ENCODE data around the gene C17orf58. TPM values are rescaled to one million over a fixed set of nuclear protein-coding genes. Genes with fewer than 3 reads are reported as not detected.

C17orf58 gene
- total and polyA plus RNA-seq, 7 experiments from 2014 or later = 0.28 to 6.9 (median 0.88) TPM; not detected in 2

DNA sequence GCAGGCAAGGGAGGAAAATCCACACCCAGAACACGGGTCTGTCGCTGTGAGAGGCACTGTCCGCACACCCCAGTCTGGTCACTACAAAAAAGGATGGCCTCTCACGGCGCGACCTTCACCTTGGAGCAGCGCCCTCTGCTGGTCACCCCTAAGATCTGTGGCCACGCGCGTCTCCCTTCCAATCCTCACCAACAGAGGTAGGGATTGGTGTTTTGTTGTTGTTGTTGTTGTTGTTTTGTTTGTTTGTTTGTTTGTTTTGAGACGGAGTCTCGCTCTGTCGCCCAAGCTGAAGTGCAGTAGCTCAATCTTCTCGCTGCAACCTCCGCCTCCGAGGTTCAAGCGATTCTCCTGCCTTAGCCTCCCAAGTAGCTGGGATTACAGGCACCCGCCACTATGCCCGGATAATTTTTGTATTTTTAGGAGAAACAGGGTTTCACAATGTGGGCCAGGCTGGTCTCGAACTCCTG is 15.0 kb upstream of the C17orf58 start:
- intact Hi-C loops (cut with micrococcal nuclease) = loop anchor here (1.0 to 2.0 kb wide), 3 partner anchors 9 to 48 kb away; no protein-coding TSS in a partner anchor
- Mint-ChIP-seq H3K36me3 (no peaks in the 10 kb centered on the region), H3K27ac (peak overlapping the region in 1 of 9 donors; percentile 30), H3K4me3 (peak overlapping the region in 8 of 10 donors; percentile 6 to 74 (median 44)), H3K27me3 (peaks cover 0 to 22% (median 0%) of the 10 kb centered on the region in 5 donors), H3K4me1 (peaks cover 2 to 8% (median 5%) of the 10 kb centered on the region in 7 donors), H3K9me3 (no peaks in the 10 kb centered on the region)
- H3K27me3 ChIP-seq (ENCODE audit: control insufficient read depth in 2 of 2, insufficient read depth in 2 of 2, low read length in 2 of 2) = no peaks in the 10 kb centered on the region
- peaks cover 0 to 4% of the 10 kb centered on the region in 2 donors for H3K4me1 ChIP-seq (ENCODE audit: control insufficient read depth in 2 of 2, insufficient read depth in 2 of 2, low read length in 2 of 2)
- no peaks in the 10 kb centered on the region for H3K9me3 ChIP-seq (ENCODE audit: control insufficient read depth in 2 of 3, low read length in 3 of 3)
- POLR2A ChIA-PET = no interaction called here
- CTCF ChIA-PET = interaction anchor here (1.0 kb wide), 1 partner anchor 24 kb away, joined by 3 read pairs; no protein-coding TSS in a partner anchor
- H3K4me3 ChIP-seq (ENCODE audit: low read length) = peak overlapping the region; percentile 37
- H3K36me3 ChIP-seq (ENCODE audit: control insufficient read depth in 2 of 3, insufficient read depth in 3 of 3, low read length in 3 of 3) = no peaks in the 10 kb centered on the region
- peak in 7 of 9 donors; percentile 28 to 72 (median 44) for DNase-seq
- peak; percentile 94 for ATAC-seq
- H3K27ac ChIP-seq (ENCODE audit: low read depth, low read length) = no peak overlapping the region

- H3K36me3 Mint-ChIP-seq = no peaks in the 10 kb centered on the region
- no peak for ATAC-seq
- DNase-seq = no peak
- H3K9me3 Mint-ChIP-seq = no peaks in the 10 kb centered on the region
- H3K27ac Mint-ChIP-seq = no peak overlapping the region
- Histone ChIP-seq H3K4me3 (ENCODE audit: low read length) (no peak overlapping the region), H3K9me3 (ENCODE audit: control insufficient read depth in 2 of 3, low read length in 3 of 3) (no peaks in the 10 kb centered on the region), H3K27ac (ENCODE audit: low read depth, low read length) (no peak overlapping the region), H3K36me3 (ENCODE audit: control insufficient read depth in 2 of 3, insufficient read depth in 3 of 3, low read length in 3 of 3) (no peaks in the 10 kb centered on the region), H3K4me1 (ENCODE audit: control insufficient read depth in 2 of 2, insufficient read depth in 2 of 2, low read length in 2 of 2) (peaks cover 0 to 4% of the 10 kb centered on the region in 2 donors), H3K27me3 (ENCODE audit: control insufficient read depth in 2 of 2, insufficient read depth in 2 of 2, low read length in 2 of 2) (no peaks in the 10 kb centered on the region)
- ChIA-PET CTCF (no interaction called here), POLR2A (no interaction called here)
- peaks cover 0 to 6% (median 4%) of the 10 kb centered on the region in 7 donors for H3K4me1 Mint-ChIP-seq
- H3K4me3 Mint-ChIP-seq = no peak overlapping the region
- intact Hi-C loops (cut with micrococcal nuclease) = no loop called here
- H3K27me3 Mint-ChIP-seq = peaks cover 0 to 10% (median 0%) of the 10 kb centered on the region in 5 donors
Observed at GRCh38 chr17:68006797-68007196, 10.5 kb upstream of the C17orf58 start.

DNA sequence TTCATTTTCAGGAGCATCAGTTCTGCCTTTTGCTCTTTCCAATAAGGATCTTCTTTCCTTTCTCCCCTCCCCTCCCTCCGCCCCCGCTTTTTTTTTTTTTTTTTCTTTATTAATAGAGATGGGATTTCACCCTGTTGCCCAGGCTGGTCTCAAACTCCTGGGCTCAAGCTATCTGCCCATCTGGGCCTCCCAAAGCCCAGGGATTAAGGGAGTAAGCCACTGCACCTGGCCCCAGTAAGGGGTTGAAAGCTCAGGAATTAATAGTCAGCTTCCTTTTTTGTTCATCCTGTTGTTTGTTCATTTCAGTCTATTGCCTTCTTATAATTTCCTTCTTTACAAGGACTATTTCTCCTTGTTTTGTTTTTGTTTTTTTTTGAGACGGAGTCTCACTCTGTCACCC is 7.9 kb upstream of the C17orf58 start:
- no peak overlapping the region for H3K4me3 ChIP-seq (ENCODE audit: low read length)
- H3K36me3 ChIP-seq (ENCODE audit: control insufficient read depth in 2 of 3, insufficient read depth in 3 of 3, low read length in 3 of 3) = no peaks in the 10 kb centered on the region
- H3K4me1 Mint-ChIP-seq = no peaks in the 10 kb centered on the region
- ATAC-seq = no peak
- H3K9me3 ChIP-seq (ENCODE audit: control insufficient read depth in 2 of 3, low read length in 3 of 3) = no peaks in the 10 kb centered on the region
- no peak for DNase-seq
- no peaks in the 10 kb centered on the region for H3K36me3 Mint-ChIP-seq
- H3K4me1 ChIP-seq (ENCODE audit: control insufficient read depth in 2 of 2, insufficient read depth in 2 of 2, low read length in 2 of 2) = no peaks in the 10 kb centered on the region
- H3K4me3 Mint-ChIP-seq = no peak overlapping the region
- H3K27ac ChIP-seq (ENCODE audit: low read depth, low read length) = no peak overlapping the region
- peaks cover 0 to 7% (median 0%) of the 10 kb centered on the region in 5 donors for H3K27me3 Mint-ChIP-seq
- H3K27ac Mint-ChIP-seq = no peak overlapping the region
- CTCF ChIA-PET = no interaction called here
- H3K9me3 Mint-ChIP-seq = no peaks in the 10 kb centered on the region
- POLR2A ChIA-PET = no interaction called here
- H3K27me3 ChIP-seq (ENCODE audit: control insufficient read depth in 2 of 2, insufficient read depth in 2 of 2, low read length in 2 of 2) = no peaks in the 10 kb centered on the region
- intact Hi-C loops (cut with micrococcal nuclease) = no loop called here

GRCh38 chr17:67999291-67999911 is 3.1 kb upstream of the C17orf58 start:
- no peak for DNase-seq
- Histone ChIP-seq H3K9me3 (ENCODE audit: control insufficient read depth in 2 of 3, low read length in 3 of 3) (no peaks in the 10 kb centered on the region), H3K27me3 (ENCODE audit: control insufficient read depth in 2 of 2, insufficient read depth in 2 of 2, low read length in 2 of 2) (peaks cover 0 to 7% of the 10 kb centered on the region in 2 donors), H3K27ac (ENCODE audit: low read depth, low read length) (no peak overlapping the region), H3K4me1 (ENCODE audit: control insufficient read depth in 2 of 2, insufficient read depth in 2 of 2, low read length in 2 of 2) (peaks cover 12 to 19% of the 10 kb centered on the region in 2 donors), H3K4me3 (ENCODE audit: low read length) (no peak overlapping the region), H3K36me3 (ENCODE audit: control insufficient read depth in 2 of 3, insufficient read depth in 3 of 3, low read length in 3 of 3) (no peaks in the 10 kb centered on the region)
- intact Hi-C loops (cut with micrococcal nuclease) = loop anchor here in 1 of 2 donors (10.0 kb wide), 1 partner anchor 175 kb away; the partner anchor contains the start of gene BPTF
- Mint-ChIP-seq H3K4me1 (peaks cover 15 to 26% (median 22%) of the 10 kb centered on the region in 7 donors), H3K9me3 (peaks cover 0 to 2% (median 0%) of the 10 kb centered on the region in 11 donors), H3K36me3 (peaks cover 0 to 5% (median 0%) of the 10 kb centered on the region in 5 donors), H3K27me3 (peaks cover 5 to 38% (median 21%) of the 10 kb centered on the region in 5 donors), H3K27ac (no peak overlapping the region), H3K4me3 (no peak overlapping the region)
- CTCF ChIA-PET = no interaction called here
- ATAC-seq = no peak
- POLR2A ChIA-PET = no interaction called here

GRCh38 chr17:67998466-67998865 is 2.2 kb upstream of the C17orf58 start:
- Histone ChIP-seq H3K36me3 (ENCODE audit: control insufficient read depth in 2 of 3, insufficient read depth in 3 of 3, low read length in 3 of 3) (no peaks in the 10 kb centered on the region), H3K4me3 (ENCODE audit: low read length) (no peak overlapping the region), H3K27me3 (ENCODE audit: control insufficient read depth in 2 of 2, insufficient read depth in 2 of 2, low read length in 2 of 2) (peaks cover 0 to 7% of the 10 kb centered on the region in 2 donors), H3K9me3 (ENCODE audit: control insufficient read depth in 2 of 3, low read length in 3 of 3) (no peaks in the 10 kb centered on the region), H3K27ac (ENCODE audit: low read depth, low read length) (no peak overlapping the region), H3K4me1 (ENCODE audit: control insufficient read depth in 2 of 2, insufficient read depth in 2 of 2, low read length in 2 of 2) (peaks cover 16 to 24% of the 10 kb centered on the region in 2 donors)
- Mint-ChIP-seq H3K36me3 (peaks cover 0 to 5% (median 0%) of the 10 kb centered on the region in 5 donors), H3K27me3 (peaks cover 5 to 38% (median 21%) of the 10 kb centered on the region in 5 donors), H3K9me3 (peaks cover 0 to 2% (median 0%) of the 10 kb centered on the region in 11 donors), H3K4me1 (peaks cover 16 to 30% (median 25%) of the 10 kb centered on the region in 7 donors), H3K4me3 (peak overlapping the region in 1 of 10 donors; percentile 18), H3K27ac (no peak overlapping the region)
- no peak for ATAC-seq
- CTCF ChIA-PET = interaction anchor here (0.6 kb wide), 1 partner anchor 745 kb away, joined by 7 read pairs; no protein-coding TSS in a partner anchor
- DNase-seq = no peak
- intact Hi-C loops (cut with micrococcal nuclease) = loop anchor here in 1 of 2 donors (10.0 kb wide), 1 partner anchor 174 kb away; the partner anchor contains the start of gene BPTF
- POLR2A ChIA-PET = no interaction called here

GRCh38 chr17:67995570-67996263 is 552 bp downstream of the C17orf58 start:
- ATAC-seq = no peak
- H3K9me3 Mint-ChIP-seq = peaks cover 0 to 5% (median 0%) of the 10 kb centered on the region in 11 donors
- Histone ChIP-seq H3K4me1 (ENCODE audit: control insufficient read depth in 2 of 2, insufficient read depth in 2 of 2, low read length in 2 of 2) (peaks cover 19 to 24% of the 10 kb centered on the region in 2 donors), H3K9me3 (ENCODE audit: control insufficient read depth in 2 of 3, low read length in 3 of 3) (no peaks in the 10 kb centered on the region), H3K4me3 (ENCODE audit: low read length) (peak overlapping the region; percentile 69), H3K27me3 (ENCODE audit: control insufficient read depth in 2 of 2, insufficient read depth in 2 of 2, low read length in 2 of 2) (peaks cover 0 to 7% of the 10 kb centered on the region in 2 donors), H3K36me3 (ENCODE audit: control insufficient read depth in 2 of 3, insufficient read depth in 3 of 3, low read length in 3 of 3) (no peaks in the 10 kb centered on the region), H3K27ac (ENCODE audit: low read depth, low read length) (no peak overlapping the region)
- POLR2A ChIA-PET = interaction anchor here (0.6 kb wide), 1 partner anchor 211 kb away, joined by 3 read pairs; no protein-coding TSS in a partner anchor
- peak overlapping the region in 4 of 9 donors; percentile 3 to 21 (median 12) for H3K27ac Mint-ChIP-seq
- CTCF ChIA-PET = interaction anchor here (0.7 to 1.0 kb wide), 2 partner anchors 62 to 210 kb away, joined by 3 read pairs; no protein-coding TSS in a partner anchor
- peaks cover 0 to 6% (median 0%) of the 10 kb centered on the region in 5 donors for H3K36me3 Mint-ChIP-seq
- H3K4me3 Mint-ChIP-seq = peak overlapping the region; percentile 74 to 95 (median 86)
- intact Hi-C loops (cut with micrococcal nuclease) = loop anchor here in 1 of 2 donors (10.0 kb wide), 1 partner anchor 171 kb away; the partner anchor contains the start of gene BPTF
- peaks cover 5 to 43% (median 21%) of the 10 kb centered on the region in 5 donors for H3K27me3 Mint-ChIP-seq
- DNase-seq = peak in 3 of 9 donors; percentile 15 to 45 (median 34)
- peaks cover 21 to 38% (median 32%) of the 10 kb centered on the region in 7 donors for H3K4me1 Mint-ChIP-seq

Measured in naive thymus-derived CD4-positive, alpha-beta T cell (primary cell).